ENCODE measurements around the gene SPATA9. TPM values are rescaled to one million over a fixed set of nuclear protein-coding genes. Genes with fewer than 3 reads are reported as not detected.

The SPATA9 gene
- total and polyA plus RNA-seq, 2 of the 13 experiments (the other 11 are each of a cell fraction or from before 2014, with no cell fraction given), result not detected

DNA sequence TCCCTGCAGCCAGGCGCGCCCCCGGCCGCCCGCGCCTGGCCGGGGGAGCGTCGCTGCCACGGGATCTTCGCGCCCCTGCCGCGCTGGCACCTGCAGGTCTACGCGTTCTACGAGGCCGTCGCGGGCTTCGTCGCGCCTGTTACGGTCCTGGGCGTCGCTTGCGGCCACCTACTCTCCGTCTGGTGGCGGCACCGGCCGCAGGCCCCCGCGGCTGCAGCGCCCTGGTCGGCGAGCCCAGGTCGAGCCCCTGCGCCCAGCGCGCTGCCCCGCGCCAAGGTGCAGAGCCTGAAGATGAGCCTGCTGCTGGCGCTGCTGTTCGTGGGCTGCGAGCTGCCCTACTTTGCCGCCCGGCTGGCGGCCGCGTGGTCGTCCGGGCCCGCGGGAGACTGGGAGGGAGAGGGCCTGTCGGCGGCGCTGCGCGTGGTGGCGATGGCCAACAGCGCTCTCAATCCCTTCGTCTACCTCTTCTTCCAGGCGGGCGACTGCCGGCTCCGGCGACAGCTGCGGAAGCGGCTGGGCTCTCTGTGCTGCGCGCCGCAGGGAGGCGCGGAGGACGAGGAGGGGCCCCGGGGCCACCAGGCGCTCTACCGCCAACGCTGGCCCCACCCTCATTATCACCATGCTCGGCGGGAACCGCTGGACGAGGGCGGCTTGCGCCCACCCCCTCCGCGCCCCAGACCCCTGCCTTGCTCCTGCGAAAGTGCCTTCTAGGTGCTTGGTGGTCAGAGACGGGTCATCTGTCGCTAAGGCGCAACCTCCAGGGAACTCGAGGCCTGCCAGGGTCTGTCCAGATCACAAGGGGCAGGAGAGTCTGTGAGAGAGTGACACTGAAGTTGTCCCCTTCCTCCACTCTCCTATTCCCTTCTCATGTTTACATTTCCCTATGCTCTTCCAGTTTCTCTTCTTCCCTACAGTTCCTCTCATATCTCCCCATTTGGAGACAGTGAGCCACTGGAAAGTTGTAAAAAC lies 61.6 kb downstream of the SPATA9 start (continued):
- TF ChIP-seq, protein P1, sequence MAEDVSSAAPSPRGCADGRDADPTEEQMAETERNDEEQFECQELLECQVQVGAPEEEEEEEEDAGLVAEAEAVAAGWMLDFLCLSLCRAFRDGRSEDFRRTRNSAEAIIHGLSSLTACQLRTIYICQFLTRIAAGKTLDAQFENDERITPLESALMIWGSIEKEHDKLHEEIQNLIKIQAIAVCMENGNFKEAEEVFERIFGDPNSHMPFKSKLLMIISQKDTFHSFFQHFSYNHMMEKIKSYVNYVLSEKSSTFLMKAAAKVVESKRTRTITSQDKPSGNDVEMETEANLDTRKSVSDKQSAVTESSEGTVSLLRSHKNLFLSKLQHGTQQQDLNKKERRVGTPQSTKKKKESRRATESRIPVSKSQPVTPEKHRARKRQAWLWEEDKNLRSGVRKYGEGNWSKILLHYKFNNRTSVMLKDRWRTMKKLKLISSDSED (CRISPR knock-in tag; IDR thresholded peaks at IDR 0.05), result 0 out of 2 replicates have a peak, but pooled peaks have one; percentile 51
- TF ChIP-seq ZNF460 (CRISPR knock-in tag; IDR thresholded peaks at IDR 0.05; ENCODE audit: borderline replicate concordance) (no peak), ZKSCAN1 (IDR thresholded peaks at IDR 0.05; ENCODE audit: low read length) (no peak), DMAP1 (CRISPR knock-in tag; IDR thresholded peaks at IDR 0.05) (no peak), ZNF253 (CRISPR knock-in tag; IDR thresholded peaks at IDR 0.05; ENCODE audit: borderline replicate concordance) (no peak), ZNF558 (CRISPR knock-in tag; IDR thresholded peaks at IDR 0.05; ENCODE audit: borderline replicate concordance) (0 out of 2 replicates have a peak, but pooled peaks have one; percentile 50), SALL1 (CRISPR knock-in tag; IDR thresholded peaks at IDR 0.05) (peak; percentile 49; the same call in 1 of the 2 replicates), THAP7 (CRISPR knock-in tag; IDR thresholded peaks at IDR 0.05) (no peak), TMF1 (CRISPR knock-in tag; IDR thresholded peaks at IDR 0.05; ENCODE audit: low read depth) (peak; percentile 71; the same call in 1 of the 2 replicates), ADNP (CRISPR knock-in tag; IDR thresholded peaks at IDR 0.05) (no peak), ZBTB44 (CRISPR knock-in tag; IDR thresholded peaks at IDR 0.05) (no peak), ZNF784 (CRISPR knock-in tag; IDR thresholded peaks at IDR 0.05; ENCODE audit: borderline replicate concordance) (0 out of 2 replicates have a peak, but pooled peaks have one; percentile 21), CHD4 (IDR thresholded peaks at IDR 0.05; ENCODE audit: borderline replicate concordance, low read length) (no peak), ZNF264 (CRISPR knock-in tag; IDR thresholded peaks at IDR 0.05) (no peak), FOXK1 (CRISPR knock-in tag; IDR thresholded peaks at IDR 0.05; ENCODE audit: borderline replicate concordance, low read depth) (no peak), KDM5B (CRISPR knock-in tag; IDR thresholded peaks at IDR 0.05; ENCODE audit: borderline replicate concordance) (peak; percentile 58; the same call in 1 of the 2 replicates), PRPF4 (IDR thresholded peaks at IDR 0.05; ENCODE audit: low read depth, low read length, poor library complexity, severe bottlenecking) (no peak), PLRG1 (conservative IDR thresholded peaks at IDR 0.05) (no peak), ZFY (CRISPR knock-in tag; IDR thresholded peaks at IDR 0.05) (peak; percentile 69), MIER2 (CRISPR knock-in tag; IDR thresholded peaks at IDR 0.05) (no peak), GABPA (IDR thresholded peaks at IDR 0.05; ENCODE audit: low read depth, low read length) (no peak), GABPA (CRISPR knock-in tag; IDR thresholded peaks at IDR 0.05; ENCODE audit: low read depth) (no peak), ELF3 (CRISPR knock-in tag; IDR thresholded peaks at IDR 0.05) (0 out of 2 replicates have a peak, but pooled peaks have one; percentile 40), NFE2L2 (IDR thresholded peaks at IDR 0.05; ENCODE audit: low read length) (no peak), MEF2D (CRISPR knock-in tag; IDR thresholded peaks at IDR 0.05) (no peak), RNF2 (conservative IDR thresholded peaks at IDR 0.05; ENCODE audit: low read depth) (peak; percentile 87; the same call in 1 of the 2 replicates)
- TF ChIP-seq, protein P2, sequence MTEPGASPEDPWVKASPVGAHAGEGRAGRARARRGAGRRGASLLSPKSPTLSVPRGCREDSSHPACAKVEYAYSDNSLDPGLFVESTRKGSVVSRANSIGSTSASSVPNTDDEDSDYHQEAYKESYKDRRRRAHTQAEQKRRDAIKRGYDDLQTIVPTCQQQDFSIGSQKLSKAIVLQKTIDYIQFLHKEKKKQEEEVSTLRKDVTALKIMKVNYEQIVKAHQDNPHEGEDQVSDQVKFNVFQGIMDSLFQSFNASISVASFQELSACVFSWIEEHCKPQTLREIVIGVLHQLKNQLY (CRISPR knock-in tag; IDR thresholded peaks at IDR 0.05), result no peak
